ENCODE results near the gene FLT4. TPM values are rescaled to one million over a fixed set of nuclear protein-coding genes. Genes with fewer than 3 reads are reported as not detected.

The FLT4 gene
- total RNA-seq (1 to 10 TPM; 3.3 to 7.3 (median 3.7) TPM), polyA plus RNA-seq (1 to 10 TPM; 1.7 to 3.7 (median 2.3) TPM)
- long read RNA-seq, donor 1, partial matches to known transcripts = 3 of 4 reads
- long read RNA-seq, donor 1, other reads (novel, unspliced or antisense) = 1 of 4 reads
- long read RNA-seq, donor 2, full-length matches to known transcripts = 2 of 5 reads
- long read RNA-seq, donor 2, partial matches to known transcripts = 3 of 5 reads
- long read RNA-seq, donor 2, other reads (novel, unspliced or antisense) = 0 of 5 reads

- intact Hi-C loops (cut with DNase I) = no loop called here
- 1% methylated on average over 21 to 89 of the region's 89 CpGs for WGBS, 3 donors
- H3K4me1 ChIP-seq = no peaks in the 10 kb centered on the region
- DNase-seq (no peak), ATAC-seq (no peak)
- no peak within 1 kb of the TSS for H3K27ac ChIP-seq
- no peaks in the 10 kb centered on the region for H3K36me3 ChIP-seq (ENCODE audit: insufficient read depth in 1 of 2, low read depth in 1 of 2)
- no peaks in the 10 kb centered on the region for H3K9me3 ChIP-seq
- H3K4me3 ChIP-seq = peak within 1 kb of the TSS; percentile 59
- peaks cover 0 to 72% (median 26%) of the 10 kb centered on the region in 3 donors for H3K27me3 ChIP-seq (ENCODE audit: insufficient read depth in 3 of 3, low read length in 2 of 3)
- TF ChIP-seq CTCF (IDR thresholded peaks at IDR 0.05) = no peak
Observed at GRCh38 chr5:180649297-180650039, at the start of gene FLT4. FLT4 (minus strand) TSS chr5:180649600; CDS start chr5:180649545, 55 bp downstream.

GRCh38 chr5:180699042-180699441, 49.6 kb upstream of the FLT4 start:
- H3K36me3 ChIP-seq (ENCODE audit: insufficient read depth in 1 of 2, low read depth in 1 of 2) = no peaks in the 10 kb centered on the region
- H3K4me3 ChIP-seq = no peak overlapping the region
- no peak overlapping the region for H3K27ac ChIP-seq
- intact Hi-C loops (cut with DNase I) = no loop called here
- 34 to 43% (median 41%) methylated on average over 1 of the region's 1 CpG for WGBS, 3 donors
- H3K4me1 ChIP-seq = no peaks in the 10 kb centered on the region
- peaks cover 6% of the 10 kb centered on the region for H3K9me3 ChIP-seq
- peaks cover 0 to 7% (median 0%) of the 10 kb centered on the region in 3 donors for H3K27me3 ChIP-seq (ENCODE audit: insufficient read depth in 3 of 3, low read length in 2 of 3)
- no peak for TF ChIP-seq CTCF (IDR thresholded peaks at IDR 0.05)
- DNase-seq = no peak
- no peak for ATAC-seq

GRCh38 chr5:180696116-180696515, 46.7 kb upstream of the FLT4 start:
- no peak for TF ChIP-seq CTCF (IDR thresholded peaks at IDR 0.05)

GRCh38 chr5:180692429-180692828, 43.0 kb upstream of the FLT4 start:
- no peaks in the 10 kb centered on the region for H3K4me1 ChIP-seq
- H3K4me3 ChIP-seq = no peak overlapping the region
- DNase-seq = no peak
- intact Hi-C loops (cut with DNase I) = no loop called here
- ATAC-seq = no peak
- peaks cover 6% of the 10 kb centered on the region for H3K9me3 ChIP-seq
- H3K27me3 ChIP-seq (ENCODE audit: insufficient read depth in 3 of 3, low read length in 2 of 3) = peaks cover 0 to 10% (median 2%) of the 10 kb centered on the region in 3 donors
- 52 to 93% (median 72%) methylated on average over 3 of the region's 3 CpGs for WGBS, 3 donors
- H3K36me3 ChIP-seq (ENCODE audit: insufficient read depth in 1 of 2, low read depth in 1 of 2) = no peaks in the 10 kb centered on the region
- TF ChIP-seq CTCF (IDR thresholded peaks at IDR 0.05) = no peak
- no peak overlapping the region for H3K27ac ChIP-seq

More at GRCh38 chr5:180696116-180696515, 46.7 kb upstream of the FLT4 start:
- H3K27ac ChIP-seq = no peak overlapping the region
- no peaks in the 10 kb centered on the region for H3K36me3 ChIP-seq (ENCODE audit: insufficient read depth in 1 of 2, low read depth in 1 of 2)
- H3K4me3 ChIP-seq = no peak overlapping the region
- WGBS, 3 donors = 85 to 93% (median 90%) methylated on average over 1 of the region's 1 CpG
- peaks cover 0 to 9% (median 2%) of the 10 kb centered on the region in 3 donors for H3K27me3 ChIP-seq (ENCODE audit: insufficient read depth in 3 of 3, low read length in 2 of 3)
- DNase-seq (no peak), ATAC-seq (no peak)
- H3K9me3 ChIP-seq = peaks cover 6% of the 10 kb centered on the region
- intact Hi-C loops (cut with DNase I) = no loop called here
- H3K4me1 ChIP-seq = no peaks in the 10 kb centered on the region
